Kidney glomerular epithelial cell (primary cell): ENCODE measurements around the gene NECTIN4.
"Not testable (repeated sequence)": the region's sequence is repeated elsewhere in the genome, so short reads cannot be mapped to it uniquely, and the experiment has no call there.

Experiments used
- DNase-seq: peaks from one replicate; lab custom pipeline; 2025; lab: John Stamatoyannopoulos, UW

The NECTIN4 gene

DNA sequence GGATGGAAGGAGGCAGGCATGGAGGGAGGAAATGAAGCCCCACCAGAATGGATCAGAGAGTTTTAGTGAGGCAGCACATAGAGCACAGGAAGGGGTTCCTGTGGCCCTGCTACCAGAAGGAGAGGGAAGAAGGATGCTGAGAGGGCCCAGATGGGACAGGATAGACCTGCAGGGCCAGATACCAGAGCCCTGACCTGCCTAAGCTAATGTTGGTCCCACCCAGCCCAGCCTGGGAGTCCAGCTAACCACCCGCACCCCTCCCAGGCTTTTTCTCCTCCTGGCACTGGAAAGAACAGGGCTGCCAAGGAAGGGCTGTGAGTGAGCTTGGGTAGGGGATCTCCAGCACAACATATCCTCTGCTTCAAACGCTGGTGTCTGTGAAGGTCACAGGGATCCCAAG is 6.9 kb downstream of the NECTIN4 start:
- DNase-seq: no peak

DNA sequence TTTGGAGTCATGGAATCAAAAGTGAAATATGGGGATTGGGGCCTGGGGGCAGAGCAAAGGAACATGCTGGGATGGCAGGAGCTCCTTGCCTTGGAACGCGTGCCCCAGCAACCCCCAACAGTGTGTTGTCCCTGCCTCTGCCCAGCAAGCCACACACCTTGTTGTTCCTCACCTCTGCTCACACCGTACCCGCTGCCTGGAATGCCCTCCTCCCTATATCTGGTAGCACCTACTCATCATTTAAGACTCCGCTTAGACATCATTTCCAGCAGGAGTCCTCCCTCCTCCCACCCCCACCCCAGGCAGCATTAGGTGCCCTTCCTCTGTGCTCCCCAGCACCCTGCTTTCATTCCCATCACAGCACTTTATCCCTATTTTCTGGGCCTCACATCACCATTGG is 7.8 kb downstream of the NECTIN4 start:
- no peak for DNase-seq

DNA sequence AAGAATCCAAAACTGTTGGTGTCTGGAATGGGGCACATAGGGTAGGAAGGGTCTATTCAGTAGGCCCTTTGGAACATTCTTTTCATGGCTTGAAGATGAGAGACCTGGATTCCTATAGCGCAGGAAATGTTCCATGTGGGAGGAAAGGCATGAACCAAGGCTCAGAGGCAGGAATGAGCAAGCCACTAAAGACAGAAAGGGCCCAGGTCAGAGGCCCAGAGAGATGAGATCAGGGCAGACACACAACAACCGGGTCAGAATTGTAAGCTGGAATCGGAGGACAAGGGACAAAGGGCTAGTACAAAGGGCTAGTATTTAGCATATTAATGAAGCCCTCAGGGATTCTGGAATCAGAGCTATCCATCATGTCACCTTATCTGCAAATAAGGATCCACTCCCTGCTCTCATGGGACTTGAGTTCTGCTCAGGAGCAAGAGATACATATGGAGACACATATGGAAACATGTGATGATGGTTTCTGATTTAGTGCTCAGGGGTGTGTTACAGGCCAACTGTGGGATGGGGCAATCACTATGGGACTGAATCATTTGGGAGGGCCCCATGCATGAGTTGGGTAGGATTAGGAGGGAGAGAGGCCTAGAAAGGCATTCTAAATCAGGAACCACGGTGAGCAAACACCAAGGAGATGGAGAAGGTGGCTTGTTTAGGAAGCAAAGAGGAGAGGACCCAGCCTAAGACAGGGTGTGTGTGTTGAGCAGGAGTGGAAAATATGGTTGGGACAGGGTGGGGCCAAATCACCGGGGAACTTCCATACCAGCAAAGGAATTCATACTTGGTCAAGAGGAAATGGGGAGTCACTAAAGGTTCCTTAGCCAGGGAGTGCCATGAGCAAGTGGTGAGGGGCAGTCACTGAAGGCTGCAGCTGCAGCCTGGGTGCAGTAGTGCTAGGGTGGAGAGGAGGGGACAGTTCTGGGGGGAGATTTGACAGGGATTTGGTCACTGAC is 8.6 kb downstream of the NECTIN4 start:
- DNase-seq: no peak

DNA sequence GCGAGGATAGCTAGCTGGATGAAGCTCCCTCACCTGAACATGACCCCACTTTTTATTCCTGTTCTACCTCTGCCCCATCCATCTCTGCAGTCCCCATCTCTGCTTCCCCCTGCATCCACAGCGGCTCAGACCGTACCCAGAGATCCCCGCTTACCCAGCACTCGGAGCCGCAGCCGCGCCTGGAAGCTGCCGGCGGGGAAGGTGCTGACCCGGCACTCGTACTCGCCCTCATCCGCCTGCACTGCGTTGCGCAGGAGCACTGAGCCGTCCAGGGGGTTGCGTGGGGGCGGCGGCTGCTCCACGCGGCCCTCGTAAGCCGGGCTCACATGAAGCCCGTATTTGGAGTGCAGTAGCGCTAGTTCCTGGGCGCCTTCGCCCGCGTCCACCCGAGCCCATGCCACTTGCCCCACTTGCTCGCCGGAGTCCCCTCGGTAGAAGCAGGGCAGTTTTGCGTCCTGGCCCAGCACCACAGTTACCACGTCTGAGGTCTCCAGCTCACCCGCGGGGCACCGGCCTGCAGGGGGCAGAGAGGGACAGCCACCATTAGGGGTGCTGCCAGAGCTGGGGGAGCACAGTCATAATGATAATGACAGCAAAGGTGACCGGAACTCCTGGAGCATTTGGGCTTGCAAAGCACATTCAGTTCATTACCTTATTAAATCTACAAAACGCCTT is 9.8 kb downstream of the NECTIN4 start:
- no peak for DNase-seq

DNA sequence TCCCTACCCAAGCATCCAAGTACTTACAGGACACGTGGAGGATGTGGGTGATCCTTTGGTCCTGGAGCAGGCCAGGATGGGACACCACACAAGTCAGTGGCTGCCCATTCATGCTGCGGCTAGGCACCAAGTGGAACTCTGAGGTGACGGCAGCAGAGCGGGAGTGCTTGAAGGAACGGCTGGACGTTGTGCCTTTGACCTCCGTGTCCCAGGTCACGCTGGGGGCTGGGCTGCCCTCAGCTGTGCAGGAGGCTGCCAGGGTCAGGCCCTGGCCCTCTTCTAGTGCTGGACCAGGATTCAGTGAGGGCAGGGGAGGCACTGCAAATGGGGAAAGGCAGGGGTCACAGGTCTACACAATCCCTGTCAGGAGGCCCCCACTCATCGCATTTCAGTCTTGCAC is 11.9 kb downstream of the NECTIN4 start:
- no peak for DNase-seq

DNA sequence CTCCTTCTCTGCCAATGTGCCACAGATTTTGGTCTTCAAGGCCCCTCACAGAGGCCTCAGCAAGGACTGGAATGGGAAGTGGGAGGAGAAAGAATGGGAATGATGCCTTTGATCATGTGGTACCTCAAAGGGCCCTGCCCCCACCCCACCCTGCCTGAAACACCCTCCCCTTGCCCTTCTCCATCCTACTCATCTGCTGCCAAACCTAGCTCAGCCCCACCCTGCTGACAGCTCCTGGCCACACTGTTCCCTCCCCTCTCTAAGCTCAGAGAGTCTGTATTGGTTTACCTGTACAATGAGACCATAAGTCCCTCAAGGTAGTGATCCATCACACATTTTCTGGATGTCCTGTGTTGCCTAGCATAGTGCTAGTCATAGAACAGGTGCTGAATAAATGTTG is 12.9 kb downstream of the NECTIN4 start:
- no peak for DNase-seq

DNA sequence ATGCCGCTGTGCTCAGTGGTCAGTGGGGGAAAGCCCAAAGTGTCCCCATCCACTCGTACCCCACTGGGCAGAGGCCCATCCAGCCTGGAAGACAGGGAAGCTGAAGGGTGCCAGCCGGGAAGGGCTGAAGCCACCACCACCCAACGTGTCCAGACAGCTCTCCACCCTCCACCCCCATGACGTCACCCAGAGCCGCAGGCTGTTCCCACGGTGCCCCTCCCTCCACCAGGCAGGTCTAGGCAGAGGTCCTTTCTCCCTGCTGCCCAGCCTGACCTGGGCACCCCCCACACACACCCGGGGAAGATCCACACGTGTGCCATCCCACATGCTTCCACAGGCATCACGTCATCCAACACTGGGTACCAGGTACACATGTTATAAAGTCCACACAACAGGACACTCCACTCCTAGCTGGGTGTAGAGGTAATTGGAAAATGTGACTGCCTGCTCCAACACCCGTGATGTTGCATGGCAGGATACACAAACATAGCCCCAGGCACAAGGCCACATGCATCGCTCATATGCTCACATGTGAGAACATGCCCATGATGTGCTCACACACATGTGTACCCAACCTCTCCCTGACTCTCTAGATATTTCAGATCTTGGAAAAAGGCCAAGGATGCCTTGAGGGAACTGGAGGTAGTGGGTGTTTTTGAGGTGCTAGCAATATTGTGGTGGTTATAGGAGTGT is 14.5 kb downstream of the NECTIN4 start:
- no peak for DNase-seq

DNA sequence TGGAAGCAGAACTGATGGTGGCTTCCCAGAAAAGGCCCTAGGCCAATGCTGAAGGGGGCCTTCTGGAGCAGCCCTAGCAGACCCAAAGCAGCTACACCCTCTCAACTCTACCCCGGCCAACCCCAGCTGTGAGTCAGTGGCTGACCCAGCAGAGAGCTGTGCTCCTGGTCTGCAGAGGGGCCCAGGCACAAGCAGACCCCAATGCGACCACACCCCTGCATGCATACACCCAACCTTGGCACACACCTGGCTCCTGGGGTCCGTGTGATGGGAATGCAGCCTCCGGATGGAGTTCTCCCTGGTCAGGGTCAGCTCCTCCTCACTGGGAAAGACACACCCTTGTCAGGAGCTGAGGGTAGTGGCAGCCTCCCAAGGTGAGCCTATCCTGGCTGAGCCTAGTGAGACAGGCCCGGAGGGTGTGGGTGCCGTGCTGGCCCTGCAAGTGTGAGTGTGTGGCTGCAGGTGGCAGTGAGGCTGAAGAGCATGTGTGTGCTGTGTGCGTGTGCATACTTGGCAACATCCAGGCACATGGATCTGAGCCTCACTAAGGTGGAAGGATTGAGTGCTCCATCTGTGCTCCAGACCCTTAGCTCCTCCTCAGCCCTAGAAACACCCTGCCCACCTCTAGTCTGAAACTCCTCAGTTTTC is 15.8 kb downstream of the NECTIN4 start:
- DNase-seq: no peak

DNA sequence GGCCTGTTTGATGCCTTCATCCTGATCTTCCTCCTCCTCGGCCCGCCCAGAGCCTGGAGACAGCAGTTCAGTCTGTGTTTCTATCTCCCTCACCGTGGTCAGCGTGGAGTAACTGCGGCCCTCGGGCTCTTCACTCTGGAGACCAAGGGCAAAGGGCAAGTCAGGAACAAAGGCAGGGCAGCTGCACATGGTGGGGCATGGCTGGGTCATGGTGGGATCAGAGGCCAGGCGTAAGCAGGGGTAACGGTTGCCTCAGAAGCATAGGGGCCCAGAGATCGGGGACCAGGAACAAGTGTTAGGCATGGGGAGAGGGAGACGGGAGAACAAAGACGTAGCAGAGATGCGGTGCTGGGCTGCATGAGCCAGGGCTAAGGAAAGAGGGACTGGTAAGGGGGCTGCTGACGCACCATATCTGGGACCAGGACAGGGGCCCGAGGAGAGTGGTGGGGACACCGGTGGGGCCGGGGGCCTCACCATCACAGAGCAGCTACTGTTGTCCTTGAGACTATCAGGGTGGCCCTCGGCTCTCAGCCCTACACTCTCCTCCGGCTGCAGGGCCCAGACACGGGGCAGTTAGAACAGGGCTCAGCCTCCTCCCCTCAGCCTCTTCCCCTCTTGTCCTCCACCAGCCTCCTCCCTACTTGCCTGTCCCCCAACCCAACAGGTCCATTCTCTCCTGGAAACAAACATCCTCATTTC is 16.5 kb downstream of the NECTIN4 start:
- DNase-seq: no peak

DNA sequence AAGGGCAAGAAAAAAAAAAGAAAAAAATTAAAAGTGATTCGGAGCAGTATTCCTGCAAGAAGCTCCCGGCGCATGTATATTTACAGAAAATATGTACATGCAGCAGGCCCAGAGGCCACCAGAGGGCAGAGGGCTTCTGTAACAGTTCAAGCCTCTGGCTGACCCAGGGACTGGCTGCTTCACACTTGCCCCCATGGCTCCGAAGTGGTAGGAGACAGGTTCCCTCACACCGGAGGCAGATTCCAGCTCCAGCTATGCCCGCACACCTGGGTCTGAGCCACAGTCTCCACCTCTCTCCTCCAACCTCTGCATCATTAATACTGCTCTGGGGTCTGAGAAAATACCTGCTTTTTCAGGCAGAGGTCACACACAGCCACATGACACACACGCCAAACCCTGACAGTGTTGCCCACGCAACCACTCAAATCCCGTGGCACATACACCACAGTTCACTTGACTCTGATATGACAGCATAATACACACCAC is 17.4 kb downstream of the NECTIN4 start:
- DNase-seq: no peak

DNA sequence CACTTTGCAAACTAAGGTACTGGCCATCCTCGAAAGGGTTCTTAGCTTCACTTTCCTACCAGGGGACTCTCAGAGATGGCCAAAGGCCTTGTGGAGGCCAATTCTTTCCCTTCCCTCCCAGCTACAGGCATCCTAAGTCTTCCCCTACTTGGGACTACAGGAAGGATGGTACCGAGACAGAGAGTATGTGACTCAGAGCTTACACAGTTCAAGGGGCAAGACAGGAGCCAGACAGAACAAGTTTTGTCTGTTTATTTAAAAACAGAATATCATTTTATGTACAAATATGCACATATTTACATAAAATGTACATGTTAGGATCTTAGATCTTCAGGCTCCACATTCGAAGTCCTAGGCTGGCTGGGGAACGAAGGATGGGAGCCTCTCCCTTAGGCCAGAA is 18.6 kb downstream of the NECTIN4 start:
- no peak for DNase-seq

DNA sequence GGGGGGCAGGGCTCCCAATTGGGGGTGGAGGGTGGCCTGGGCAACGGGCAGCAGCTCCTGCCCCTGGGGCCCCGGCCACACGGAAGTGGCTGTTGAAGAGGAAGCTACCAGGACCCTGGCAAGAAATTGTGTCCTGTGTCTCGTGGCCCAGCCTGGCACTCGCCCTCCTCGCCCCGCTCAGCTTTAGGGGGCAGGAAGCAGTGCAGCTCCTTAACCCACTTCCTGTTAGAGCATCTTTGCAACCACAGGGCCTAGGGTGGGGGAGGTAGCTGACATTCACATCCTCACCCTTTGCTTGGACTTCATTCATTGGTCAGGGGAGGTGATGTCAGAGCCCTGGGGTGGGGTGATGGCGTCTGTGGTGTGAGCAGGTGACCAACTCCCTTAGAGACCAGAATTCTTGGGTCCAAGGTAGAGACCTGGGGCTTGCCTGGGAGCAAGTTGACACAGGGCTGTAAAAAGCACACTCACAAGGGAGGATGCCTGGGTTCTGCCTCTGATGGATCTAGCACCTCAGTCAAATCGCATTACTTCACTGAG is 19.6 kb downstream of the NECTIN4 start, which contains the start of gene ARHGAP30:
Gene ARHGAP30, minus strand, starts transcription at position 161 of the 540 bp plus-strand sequence. CDS start 267 bp downstream, outside the sequence.
- DNase-seq: no peak

DNA sequence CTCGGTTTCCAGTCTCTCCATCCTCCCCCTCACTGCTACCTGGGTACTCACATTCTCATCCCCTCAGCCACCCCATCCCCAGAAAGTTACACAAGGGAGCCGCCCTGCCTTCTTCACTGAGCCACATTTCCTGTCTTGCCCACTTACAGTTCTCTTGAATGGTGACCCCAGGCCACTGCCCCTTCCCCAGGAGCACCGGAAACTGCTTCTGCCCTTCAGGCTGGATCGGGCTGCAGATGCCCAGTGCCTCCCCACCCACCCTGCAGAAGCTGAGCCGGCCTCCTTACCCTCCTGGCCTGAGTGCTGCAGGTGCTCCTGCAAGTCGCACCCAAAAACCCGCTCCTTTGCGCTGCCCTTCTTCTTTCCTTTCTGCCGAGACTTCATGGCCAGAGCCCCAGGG is 20.1 kb downstream of the NECTIN4 start:
- no peak for DNase-seq

DNA sequence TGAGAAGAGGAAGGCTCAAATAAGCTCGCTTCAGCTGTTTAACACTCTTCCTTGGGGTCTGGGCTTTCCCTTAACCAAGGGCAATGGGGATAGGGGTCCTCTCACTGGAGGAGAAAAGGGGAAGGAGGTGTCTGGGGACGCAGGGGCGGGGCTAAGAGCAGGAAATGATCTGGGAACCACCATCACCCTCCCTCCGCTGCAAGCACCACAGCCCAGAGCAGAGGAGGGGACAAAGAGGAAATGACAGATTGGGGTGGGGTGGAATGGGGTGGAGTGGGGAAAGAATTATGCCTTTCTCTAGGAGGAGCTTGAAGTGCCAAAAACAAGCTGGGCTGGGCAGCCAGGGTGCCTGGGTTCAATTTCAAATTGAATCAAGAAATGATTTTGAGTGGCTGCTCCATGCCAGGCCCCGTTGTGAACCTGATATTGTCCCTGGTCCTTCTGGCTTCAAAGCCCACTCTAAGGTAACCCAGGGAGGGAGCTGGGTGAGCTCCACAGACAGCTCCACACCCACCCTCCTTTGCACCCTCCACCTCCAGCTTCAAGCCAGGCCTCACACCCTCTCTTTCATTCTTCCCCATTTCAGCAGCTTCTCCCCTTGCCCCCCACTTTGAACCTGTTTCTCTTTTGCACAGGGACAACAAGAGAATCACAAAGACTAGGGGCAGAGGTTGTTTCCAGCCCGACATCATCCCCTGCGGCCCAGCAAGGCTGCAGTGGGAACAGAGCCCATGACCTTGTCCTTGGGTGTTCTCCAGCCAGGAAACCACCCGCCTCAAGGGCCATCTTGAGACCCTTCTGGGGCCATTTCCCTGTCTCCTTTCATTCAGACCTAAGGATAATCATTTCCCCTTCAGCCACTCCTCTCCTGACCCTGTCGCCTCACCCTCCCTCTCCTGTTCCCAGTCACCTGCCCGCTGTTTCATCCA is 20.8 kb downstream of the NECTIN4 start:
- no peak for DNase-seq

DNA sequence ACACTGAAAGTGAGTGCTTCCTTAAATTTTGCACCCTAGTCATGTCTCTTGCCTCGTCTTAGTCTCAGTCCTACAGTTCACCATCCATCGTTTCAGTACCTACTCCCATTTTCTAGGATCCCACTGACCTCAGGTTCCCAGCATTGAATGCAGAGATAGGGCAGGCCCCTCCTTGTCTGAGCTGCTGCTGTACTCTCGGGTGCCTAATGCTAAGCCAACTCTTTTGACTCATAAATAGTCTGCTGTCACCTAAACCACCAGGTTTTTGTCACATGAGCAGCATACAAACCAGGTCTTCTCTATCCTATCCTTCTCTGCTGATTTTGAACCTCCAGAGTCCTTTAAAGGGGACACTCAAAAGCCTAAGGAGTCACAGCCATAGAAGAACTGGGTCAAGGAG is 22.7 kb downstream of the NECTIN4 start:
- no peak for DNase-seq

DNA sequence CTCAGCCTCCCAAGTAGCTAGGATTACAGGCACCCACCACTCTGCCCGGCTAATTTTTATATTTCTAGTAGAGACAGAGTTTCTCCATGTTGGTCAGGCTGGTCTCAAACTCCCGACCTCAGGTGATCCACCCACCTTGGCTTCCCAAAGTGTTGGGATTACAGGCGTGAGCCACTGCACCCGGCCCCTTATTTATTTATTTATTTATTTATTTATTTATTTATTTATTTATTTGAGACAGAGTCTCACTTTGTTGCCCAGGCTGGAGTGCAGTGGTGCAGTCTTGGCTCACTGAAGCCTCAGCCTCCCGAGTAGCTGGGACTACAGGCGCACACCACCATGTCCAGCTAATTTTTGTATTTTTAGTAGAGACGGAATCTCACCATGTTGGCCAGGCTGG is 23.7 kb downstream of the NECTIN4 start:
- not testable (repeated sequence) for DNase-seq

DNA sequence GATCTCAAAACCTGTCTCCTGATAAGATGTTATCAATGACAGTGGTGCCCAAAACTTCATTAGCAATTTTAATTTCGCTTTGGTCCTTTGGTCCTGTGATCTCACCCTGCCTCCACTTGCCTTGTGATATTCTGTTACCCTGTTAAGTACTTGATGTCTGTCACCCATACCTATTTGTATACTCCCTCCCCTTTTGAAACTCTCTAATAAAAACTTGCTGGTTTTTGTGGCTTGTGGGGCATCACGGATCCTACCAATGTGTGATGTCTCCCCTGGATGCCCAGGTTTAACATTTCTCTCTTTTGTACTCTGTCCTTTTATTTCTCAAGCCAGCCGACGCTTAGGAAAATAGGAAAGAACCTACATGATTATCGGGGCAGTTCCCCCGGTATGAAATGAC is 25.4 kb downstream of the NECTIN4 start:
- not testable (repeated sequence) for DNase-seq

DNA sequence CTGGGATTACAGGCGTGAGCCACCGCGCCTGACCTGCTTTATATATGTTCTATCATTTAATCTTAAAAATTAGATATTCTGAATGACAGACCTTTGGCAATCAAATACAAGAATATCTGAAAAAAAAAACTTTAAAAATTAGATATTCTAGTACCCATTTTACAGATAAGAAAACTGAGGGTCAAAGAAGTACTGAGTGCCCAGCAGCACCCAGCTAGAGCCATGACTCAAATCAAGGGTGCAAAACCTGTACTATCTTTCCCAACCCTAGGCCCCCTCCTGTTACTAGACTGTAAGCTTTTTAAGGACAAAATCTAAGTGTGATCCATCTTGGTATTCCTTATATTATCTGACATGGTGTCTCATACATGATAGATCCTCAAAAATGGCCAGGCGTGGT is 27.9 kb downstream of the NECTIN4 start:
- DNase-seq: no peak

DNA sequence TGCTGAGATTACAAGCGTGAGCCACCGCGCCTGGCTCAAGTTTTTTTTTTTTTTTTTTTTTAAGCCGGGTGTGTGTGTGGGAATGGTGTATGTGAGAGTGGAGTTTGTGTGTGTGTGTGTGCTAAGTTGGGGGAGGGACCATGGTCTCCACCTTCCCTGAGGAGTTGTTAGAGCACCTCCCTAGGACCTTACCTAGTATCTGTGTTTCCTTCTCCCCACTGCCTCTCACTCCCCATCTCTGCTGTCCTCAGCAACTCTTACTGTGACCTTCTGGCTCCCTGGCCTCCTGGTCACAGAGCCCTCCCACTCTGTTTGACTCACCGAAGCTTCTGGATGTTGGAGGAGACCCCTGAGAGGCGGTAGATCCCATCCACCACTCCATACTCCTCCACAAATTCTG is 30.1 kb downstream of the NECTIN4 start:
- no peak for DNase-seq

DNA sequence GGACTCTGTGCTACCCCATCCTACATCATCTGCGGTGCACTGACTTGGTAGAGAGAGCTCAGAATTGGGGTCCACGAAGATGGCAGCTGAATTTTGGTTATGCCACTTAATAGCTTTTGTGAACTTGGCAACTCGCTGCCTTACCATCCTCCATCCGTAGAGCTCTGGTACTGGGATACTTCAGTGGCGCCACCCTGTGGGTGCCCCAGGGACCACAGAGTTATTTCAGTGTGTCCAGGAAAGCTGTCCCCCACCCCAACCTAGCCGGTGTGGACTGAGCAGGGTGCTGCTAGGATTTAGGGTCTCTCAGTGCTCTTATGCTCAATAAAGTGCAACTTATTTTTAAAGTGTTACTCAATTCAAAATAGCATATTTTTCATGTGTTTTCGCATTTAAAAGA is 34.6 kb downstream of the NECTIN4 start:
- DNase-seq: no peak
